HG02870 (cell line): ENCODE measurements around the gene CFAP251.

Experiments
- ATAC-seq: cut with Tn5 transposase; IDR thresholded peaks from one replicate; pipeline ENCODE4 v1.9.1; 2021; ENCODE audit warnings: mild to moderate bottlenecking, moderate library complexity; ENCODE audit not compliant: unreplicated experiment

CFAP251 gene

GRCh38 chr12:122051231-122051876 is 133.0 kb downstream of the CFAP251 start:
- no peak for ATAC-seq

- no peak for ATAC-seq
Measured at GRCh38 chr12:122052285-122052684, 133.9 kb downstream of the CFAP251 start.
